Activated T-helper 2 cell treated with anti-CD3 and anti-CD28 coated beads, Interferon-gamma antibody, Interleukin-2, Interleukin-4, amounts not matched to agents 10 μg/mL and 5 μg/mL and 100 μg/mL, durations not matched to agents 14 hours and 24 hours and 36 hours (primary cell): Measurements from ENCODE around the gene DVL1. TPM values are rescaled to one million over a fixed set of nuclear protein-coding genes. Genes with fewer than 3 reads are reported as not detected.
A peak's percentile ranks its signal among the peaks of the same experiment; 100 is the strongest.

Experiments
- DNase-seq: peaks from one replicate; pipeline ENCODE4 v3.0.0; 2021; ENCODE audit warnings: low spot score
- H3K27ac Mint-ChIP-seq: one replicate; pipeline ENCODE4 v1.8.0; 2021; ENCODE audit warnings: mixed read lengths
- H3K27me3 Mint-ChIP-seq: one replicate; pipeline ENCODE4 v1.8.0; 2021; ENCODE audit warnings: low read depth, mixed read lengths
- H3K36me3 Mint-ChIP-seq: one replicate; pipeline ENCODE4 v1.8.0; 2021; ENCODE audit warnings: low read depth, mixed read lengths
- H3K4me1 Mint-ChIP-seq: one replicate; pipeline ENCODE4 v1.8.0; 2021; ENCODE audit warnings: low read depth, mixed read lengths
- H3K4me3 Mint-ChIP-seq: one replicate; pipeline ENCODE4 v1.8.0; 2021; ENCODE audit warnings: low read depth, mild to moderate bottlenecking, moderate library complexity, mixed read lengths
- H3K9me3 Mint-ChIP-seq: one replicate; pipeline ENCODE4 v1.8.0; 2021; ENCODE audit warnings: mixed read lengths
- intact Hi-C: fragments of 100-400 bp; cut with micrococcal nuclease; formaldehyde crosslinking; loops from one replicate; pipeline ENCODE4 v1.15.1; 2023
- total RNA-seq: library from RNA; stranded (reverse); gene quantifications from 2 replicates; pipeline ENCODE4 v1.2.3, GENCODE V29; 2022

DVL1 gene
- total RNA-seq, 1 donor from 2014 or later = 60.7 TPM

GRCh38 chr1:1294250-1294890 lies 54.8 kb downstream of the DVL1 start:
- H3K4me1 Mint-ChIP-seq = no peaks in the 10 kb centered on the region
- no peak overlapping the region for H3K27ac Mint-ChIP-seq
- H3K36me3 Mint-ChIP-seq = no peaks in the 10 kb centered on the region
- intact Hi-C loops = loop anchor here (5.0 kb wide), 2 partner anchors 172 to 262 kb away; no protein-coding TSS in a partner anchor
- no peaks in the 10 kb centered on the region for H3K27me3 Mint-ChIP-seq
- no peak overlapping the region for H3K4me3 Mint-ChIP-seq
- no peak for DNase-seq
- H3K9me3 Mint-ChIP-seq = no peaks in the 10 kb centered on the region

GRCh38 chr1:1293263-1294249 lies 55.7 kb downstream of the DVL1 start:
- Mint-ChIP-seq H3K27me3 (no peaks in the 10 kb centered on the region), H3K4me3 (no peak overlapping the region), H3K36me3 (no peaks in the 10 kb centered on the region), H3K27ac (no peak overlapping the region), H3K4me1 (no peaks in the 10 kb centered on the region), H3K9me3 (no peaks in the 10 kb centered on the region)
- intact Hi-C loops = loop anchor here (5.0 kb wide), 2 partner anchors 171 to 261 kb away; no protein-coding TSS in a partner anchor
- DNase-seq = no peak

- no peaks in the 10 kb centered on the region for H3K27me3 Mint-ChIP-seq
- H3K4me1 Mint-ChIP-seq = no peaks in the 10 kb centered on the region
- no peak for DNase-seq
- H3K36me3 Mint-ChIP-seq = no peaks in the 10 kb centered on the region
- intact Hi-C loops = loop anchor here (5.0 kb wide), 2 partner anchors 171 to 261 kb away; no protein-coding TSS in a partner anchor
- no peaks in the 10 kb centered on the region for H3K9me3 Mint-ChIP-seq
- H3K27ac Mint-ChIP-seq = no peak overlapping the region
- no peak overlapping the region for H3K4me3 Mint-ChIP-seq
Measured at GRCh38 chr1:1292851-1293250, 56.4 kb downstream of the DVL1 start.

- Mint-ChIP-seq H3K4me3 (no peak overlapping the region), H3K36me3 (no peaks in the 10 kb centered on the region), H3K27ac (no peak overlapping the region), H3K27me3 (no peaks in the 10 kb centered on the region), H3K4me1 (no peaks in the 10 kb centered on the region), H3K9me3 (no peaks in the 10 kb centered on the region)
- intact Hi-C loops = loop anchor here (5.0 kb wide), 2 partner anchors 170 to 260 kb away; no protein-coding TSS in a partner anchor
- no peak for DNase-seq
Measured at GRCh38 chr1:1292442-1292779, 56.8 kb downstream of the DVL1 start.

GRCh38 chr1:1291548-1292441 lies 57.4 kb downstream of the DVL1 start:
- Mint-ChIP-seq H3K4me1 (no peaks in the 10 kb centered on the region), H3K36me3 (no peaks in the 10 kb centered on the region), H3K9me3 (no peaks in the 10 kb centered on the region), H3K4me3 (no peak overlapping the region), H3K27ac (no peak overlapping the region), H3K27me3 (no peaks in the 10 kb centered on the region)
- intact Hi-C loops = loop anchor here (5.0 kb wide), 2 partner anchors 169 to 259 kb away; no protein-coding TSS in a partner anchor
- peak; percentile 51 for DNase-seq

- H3K27ac Mint-ChIP-seq = no peak overlapping the region
- no peaks in the 10 kb centered on the region for H3K4me1 Mint-ChIP-seq
- no peak overlapping the region for H3K4me3 Mint-ChIP-seq
- H3K36me3 Mint-ChIP-seq = no peaks in the 10 kb centered on the region
- H3K27me3 Mint-ChIP-seq = no peaks in the 10 kb centered on the region
- intact Hi-C loops = loop anchor here (5.0 kb wide), 2 partner anchors 169 to 259 kb away; no protein-coding TSS in a partner anchor
- DNase-seq = no peak
- H3K9me3 Mint-ChIP-seq = no peaks in the 10 kb centered on the region
Measured at GRCh38 chr1:1291023-1291528, 58.1 kb downstream of the DVL1 start.

GRCh38 chr1:1290238-1290731 lies 58.9 kb downstream of the DVL1 start:
- Mint-ChIP-seq H3K4me3 (no peak overlapping the region), H3K27me3 (no peaks in the 10 kb centered on the region), H3K9me3 (no peaks in the 10 kb centered on the region), H3K4me1 (no peaks in the 10 kb centered on the region), H3K27ac (no peak overlapping the region), H3K36me3 (no peaks in the 10 kb centered on the region)
- intact Hi-C loops = loop anchor here (5.0 kb wide), 2 partner anchors 168 to 258 kb away; no protein-coding TSS in a partner anchor
- peak; percentile 58 for DNase-seq

GRCh38 chr1:1287288-1288110 lies 61.7 kb downstream of the DVL1 start:
- Mint-ChIP-seq H3K27ac (no peak overlapping the region), H3K27me3 (no peaks in the 10 kb centered on the region), H3K36me3 (no peaks in the 10 kb centered on the region), H3K4me3 (no peak overlapping the region), H3K4me1 (peaks cover 1% of the 10 kb centered on the region), H3K9me3 (no peaks in the 10 kb centered on the region)
- DNase-seq = no peak
- intact Hi-C loops = no loop called here

- H3K9me3 Mint-ChIP-seq = no peaks in the 10 kb centered on the region
- H3K4me1 Mint-ChIP-seq = peaks cover 1% of the 10 kb centered on the region
- intact Hi-C loops = no loop called here
- no peak overlapping the region for H3K4me3 Mint-ChIP-seq
- no peaks in the 10 kb centered on the region for H3K27me3 Mint-ChIP-seq
- H3K27ac Mint-ChIP-seq = no peak overlapping the region
- no peak for DNase-seq
- no peaks in the 10 kb centered on the region for H3K36me3 Mint-ChIP-seq
Measured at GRCh38 chr1:1286313-1287261, 62.6 kb downstream of the DVL1 start.

GRCh38 chr1:1285611-1286311 lies 63.5 kb downstream of the DVL1 start:
- H3K4me3 Mint-ChIP-seq = no peak overlapping the region
- no peak overlapping the region for H3K27ac Mint-ChIP-seq
- no peaks in the 10 kb centered on the region for H3K27me3 Mint-ChIP-seq
- H3K36me3 Mint-ChIP-seq = no peaks in the 10 kb centered on the region
- no peaks in the 10 kb centered on the region for H3K9me3 Mint-ChIP-seq
- intact Hi-C loops = no loop called here
- DNase-seq = no peak
- peaks cover 1% of the 10 kb centered on the region for H3K4me1 Mint-ChIP-seq
